Mucosa of rectum (tissue), 2 donors: ENCODE data around the gene HMGCS1.
"Not testable (repeated sequence)": the region's sequence is repeated elsewhere in the genome, so short reads cannot be mapped to it uniquely, and the experiment has no call there.

ENCODE experiments used
- H3K27ac ChIP-seq, 2 donors: one replicate each; pipeline ENCODE4 v1.7.0; 2013; ENCODE audit warnings: inconsistent platforms in 2 of 2, low read depth in 2 of 2, low read length in 2 of 2
- H3K27me3 ChIP-seq, 2 donors: one replicate each; pipeline ENCODE4 v1.7.0; 2013; ENCODE audit warnings: low read length in 2 of 2; ENCODE audit not compliant: control insufficient read depth in 2 of 2, insufficient read depth in 2 of 2
- H3K36me3 ChIP-seq, 2 donors: one replicate each; pipeline ENCODE4 v1.7.0; 2013; ENCODE audit warnings: low read length in 2 of 2; ENCODE audit not compliant: control insufficient read depth in 2 of 2, insufficient read depth in 2 of 2
- H3K4me1 ChIP-seq, 2 donors: one replicate each; pipeline ENCODE4 v1.7.0; 2013; ENCODE audit warnings: low read length in 2 of 2, mild to moderate bottlenecking in 1 of 2; ENCODE audit not compliant: control insufficient read depth in 2 of 2, insufficient read depth in 2 of 2
- H3K4me3 ChIP-seq, 2 donors: one replicate each; pipeline ENCODE4 v1.7.0; 2013; ENCODE audit warnings: low read length in 2 of 2
- H3K9ac ChIP-seq, 2 donors: one replicate each; pipeline ENCODE4 v1.7.0; 2013; ENCODE audit warnings: low read length in 2 of 2, low read depth in 1 of 2, mild to moderate bottlenecking in 1 of 2
- H3K9me3 ChIP-seq, 2 donors: one replicate each; pipeline ENCODE4 v1.7.0; 2013; ENCODE audit warnings: low read length in 2 of 2; ENCODE audit not compliant: control insufficient read depth in 2 of 2
- donor health status: healthy.
- donor health status: Normal muscosa, but diverticular disease.

Gene HMGCS1

DNA sequence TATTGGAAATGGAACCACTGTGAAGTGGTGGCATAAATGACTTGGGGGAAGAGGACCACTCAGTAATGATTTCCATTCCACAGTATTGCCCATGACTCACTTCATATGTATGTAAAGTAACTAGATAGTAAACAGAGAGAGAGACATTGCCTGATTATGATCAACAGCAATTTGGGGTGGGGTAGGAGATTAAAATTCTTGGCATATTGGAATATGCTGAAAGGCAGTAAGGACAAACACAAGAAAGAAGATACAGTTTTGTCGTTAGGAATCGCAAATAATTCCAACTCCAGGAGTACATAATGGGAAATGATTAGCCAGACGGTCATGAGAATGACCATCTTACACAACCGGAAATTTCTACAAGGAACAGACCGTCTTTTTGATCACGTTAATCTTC, 1.5 kb upstream of the HMGCS1 start:
- Histone ChIP-seq H3K9me3 (no peaks in the 10 kb centered on the region), H3K27me3 (no peaks in the 10 kb centered on the region), H3K9ac (no peak overlapping the region), H3K4me1 (peaks cover 14 to 16% of the 10 kb centered on the region in 2 donors), H3K27ac (no peak overlapping the region), H3K4me3 (no peak overlapping the region), H3K36me3 (no peaks in the 10 kb centered on the region)

DNA sequence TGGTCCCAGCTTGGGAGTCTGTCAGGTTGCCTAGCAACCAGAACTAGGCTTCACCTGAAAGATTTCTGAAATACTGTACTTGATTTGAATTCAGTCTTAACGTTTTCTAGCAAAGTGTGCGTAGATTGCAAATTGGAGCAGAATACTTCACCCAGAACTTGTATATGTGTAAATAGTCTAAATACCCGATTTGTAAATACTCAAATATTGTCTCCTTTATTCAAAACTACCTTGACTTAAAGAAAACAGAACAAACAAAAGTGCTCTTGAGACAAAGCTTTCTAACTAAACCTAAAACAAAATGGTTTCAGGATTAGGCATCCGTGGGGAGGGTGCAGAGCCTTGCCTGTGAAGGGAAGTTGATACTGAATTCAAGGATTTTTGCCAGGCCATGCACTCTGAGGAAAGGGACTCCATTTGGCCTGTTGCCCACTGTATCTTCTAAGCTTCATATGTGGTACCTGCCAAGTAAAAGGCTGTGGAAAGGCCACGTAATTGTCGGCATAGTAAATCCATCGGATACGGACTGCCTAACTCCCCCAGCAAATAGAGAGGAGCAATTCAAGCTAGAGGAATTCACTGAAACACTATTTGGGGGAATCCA, 744 bp upstream of the HMGCS1 start:
- Histone ChIP-seq H3K9me3 (no peaks in the 10 kb centered on the region), H3K9ac (peak overlapping the region; percentile 38 to 50), H3K27ac (peak overlapping the region; percentile 76 to 95), H3K4me3 (peak overlapping the region; percentile 65 to 89), H3K27me3 (no peaks in the 10 kb centered on the region), H3K4me1 (peaks cover 16 to 18% of the 10 kb centered on the region in 2 donors), H3K36me3 (no peaks in the 10 kb centered on the region)

DNA sequence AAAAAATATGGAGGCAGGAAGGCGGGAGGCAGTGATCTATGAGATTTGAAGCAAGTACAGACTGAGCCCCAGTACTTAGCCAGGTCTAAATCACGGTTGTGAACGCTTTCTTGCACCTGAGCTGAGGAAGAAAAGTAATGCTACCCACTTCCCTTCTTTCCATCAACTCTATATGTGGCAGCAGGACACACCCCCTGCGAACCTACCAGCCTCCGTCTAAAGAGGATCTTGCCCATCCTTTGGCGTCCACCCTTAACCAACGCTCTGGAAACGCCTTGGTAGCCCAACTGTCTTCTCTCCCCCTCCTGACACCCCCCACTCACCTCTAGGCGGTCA, 545 bp downstream of the HMGCS1 start:
- H3K27me3 ChIP-seq: no peaks in the 10 kb centered on the region
- peak overlapping the region; percentile 92 to 95 for H3K9ac ChIP-seq
- H3K36me3 ChIP-seq: peaks cover 0 to 3% of the 10 kb centered on the region in 2 donors
- H3K4me1 ChIP-seq: peaks cover 16 to 18% of the 10 kb centered on the region in 2 donors
- peak overlapping the region; percentile 95 to 97 for H3K27ac ChIP-seq
- H3K4me3 ChIP-seq: peak overlapping the region; percentile 95 to 99
- no peaks in the 10 kb centered on the region for H3K9me3 ChIP-seq

DNA sequence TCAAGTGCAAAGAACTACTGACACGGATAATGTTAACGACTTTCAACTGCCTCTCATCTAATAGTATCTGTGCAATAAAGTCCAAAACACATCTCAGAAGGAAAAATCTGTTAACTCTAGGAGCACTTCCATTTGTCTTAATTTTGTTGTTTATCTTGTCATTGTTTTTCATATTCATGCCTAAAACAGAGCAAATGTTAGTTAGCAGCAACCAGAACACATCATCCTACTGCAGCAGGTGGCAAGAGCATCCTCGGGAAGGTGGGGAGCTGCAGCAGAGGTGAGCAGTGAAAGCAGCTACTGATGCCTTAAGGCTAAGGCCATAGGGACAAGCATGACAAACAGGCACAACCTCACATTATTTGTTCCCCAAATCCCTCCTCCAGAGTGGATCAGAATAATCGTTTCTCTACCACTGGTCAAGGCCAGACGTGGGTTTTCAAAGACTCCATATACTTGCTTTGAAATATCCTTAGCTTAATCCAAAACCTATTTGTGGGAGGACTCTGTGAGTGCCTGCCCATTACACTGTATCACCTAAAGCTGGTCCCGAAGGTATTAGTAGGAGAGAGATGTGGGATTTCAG, 1.0 kb downstream of the HMGCS1 start:
- H3K36me3 ChIP-seq: peaks cover 0 to 4% of the 10 kb centered on the region in 2 donors
- peak overlapping the region; percentile 95 to 97 for H3K27ac ChIP-seq
- H3K27me3 ChIP-seq: no peaks in the 10 kb centered on the region
- peak overlapping the region; percentile 95 to 99 for H3K4me3 ChIP-seq
- H3K9ac ChIP-seq: peak overlapping the region; percentile 92 to 95
- no peaks in the 10 kb centered on the region for H3K9me3 ChIP-seq
- H3K4me1 ChIP-seq: peaks cover 16 to 18% of the 10 kb centered on the region in 2 donors

DNA sequence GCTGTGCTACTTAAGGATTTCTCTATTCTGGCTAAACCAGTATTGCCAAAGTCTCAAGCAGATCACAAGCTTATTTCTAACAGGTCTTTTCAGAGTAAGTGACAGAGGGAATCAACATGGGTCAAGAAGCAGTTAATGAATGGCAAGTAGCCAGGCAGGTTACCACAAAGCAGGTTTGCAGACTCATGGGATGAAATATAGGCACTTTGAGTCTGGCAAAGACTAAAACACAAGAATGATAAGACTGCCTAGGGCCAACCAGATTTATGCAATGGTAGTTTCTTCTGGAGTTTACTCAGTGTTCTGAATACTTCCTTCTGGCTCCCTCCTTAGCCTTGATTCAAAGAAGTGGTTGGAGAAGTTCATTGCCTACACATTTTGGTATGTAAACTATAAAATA, 3.6 kb downstream of the HMGCS1 start:
- Histone ChIP-seq H3K4me3 (no peak overlapping the region), H3K4me1 (peaks cover 16 to 18% of the 10 kb centered on the region in 2 donors)

DNA sequence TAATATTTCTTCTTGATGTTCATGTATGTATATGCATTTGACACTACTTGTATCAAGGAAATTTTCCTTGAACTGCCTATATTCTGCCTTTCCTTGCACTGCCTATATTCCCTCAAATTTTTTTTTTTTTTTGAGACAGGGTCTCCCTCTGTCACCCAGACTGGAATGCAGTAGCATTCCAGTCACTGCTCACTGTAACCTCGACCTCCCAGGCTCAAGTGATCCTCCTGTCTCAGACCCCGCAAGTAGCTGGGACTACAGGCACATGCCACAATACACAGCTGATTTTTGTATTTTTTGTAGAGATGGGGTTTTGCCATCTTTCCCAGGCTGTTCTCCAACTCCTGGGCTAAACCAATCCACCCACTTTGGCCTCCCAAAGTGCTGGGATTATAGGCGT, 4.1 kb downstream of the HMGCS1 start:
- Histone ChIP-seq H3K36me3 (peaks cover 0 to 4% of the 10 kb centered on the region in 2 donors), H3K27ac (no peak overlapping the region), H3K27me3 (no peaks in the 10 kb centered on the region), H3K9ac (no peak overlapping the region), H3K4me3 (no peak overlapping the region), H3K9me3 (no peaks in the 10 kb centered on the region), H3K4me1 (peaks cover 16 to 18% of the 10 kb centered on the region in 2 donors)

More for the DNA sequence above, 3.6 kb downstream of the HMGCS1 start:
- H3K9ac ChIP-seq: no peak overlapping the region
- no peaks in the 10 kb centered on the region for H3K9me3 ChIP-seq
- peaks cover 0 to 4% of the 10 kb centered on the region in 2 donors for H3K36me3 ChIP-seq
- H3K27me3 ChIP-seq: no peaks in the 10 kb centered on the region
- no peak overlapping the region for H3K27ac ChIP-seq

DNA sequence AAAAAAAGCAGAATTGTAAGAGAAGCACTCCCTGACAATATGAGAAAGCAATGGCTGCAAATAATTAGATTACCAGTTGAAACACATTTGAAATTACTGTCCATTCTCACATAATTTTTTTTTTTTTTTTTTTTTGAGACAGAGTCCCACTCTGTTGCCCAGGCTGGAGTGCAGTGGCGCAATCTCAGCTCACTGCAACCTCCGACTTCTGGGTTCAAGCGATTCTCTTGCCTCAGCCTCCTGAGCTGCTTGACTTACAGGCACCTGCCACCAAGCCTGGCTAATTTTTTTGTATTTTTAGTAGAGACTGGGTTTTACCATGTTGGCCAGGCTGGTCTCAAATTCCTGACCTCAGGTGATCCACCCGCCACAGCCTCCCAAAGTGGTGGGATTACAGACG, 6.3 kb downstream of the HMGCS1 start:
- H3K27ac ChIP-seq: not testable (repeated sequence)

DNA sequence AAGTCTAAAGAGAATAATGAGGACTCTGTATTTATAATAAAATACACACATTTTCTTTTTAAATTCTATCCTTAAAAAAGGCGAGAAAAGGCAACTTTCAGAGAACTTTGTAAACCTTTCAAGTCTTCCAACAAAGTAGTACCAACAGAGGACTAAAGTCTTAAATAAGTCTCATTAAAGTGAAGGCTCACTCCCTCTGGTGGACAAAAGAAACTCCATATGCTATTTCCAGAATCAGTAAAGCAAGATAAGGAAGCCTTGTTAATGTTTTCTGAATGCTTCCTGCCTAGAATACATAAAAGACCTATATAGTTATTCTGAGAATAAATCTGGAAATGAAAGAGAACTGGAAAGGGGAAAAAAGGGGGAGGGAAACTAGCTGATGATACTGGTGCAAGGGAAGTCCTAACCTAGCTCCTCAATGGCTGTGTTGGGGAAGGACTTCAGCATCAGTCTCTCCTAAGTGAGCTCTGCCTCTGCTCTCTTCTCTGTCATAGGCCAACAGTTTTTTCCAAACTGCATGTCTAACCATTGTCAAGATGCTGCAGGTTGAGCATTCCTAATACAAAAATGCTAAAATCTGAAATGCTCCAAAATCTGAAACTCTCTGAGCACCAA, 7.2 kb downstream of the HMGCS1 start:
- Histone ChIP-seq H3K27me3 (no peaks in the 10 kb centered on the region), H3K27ac (no peak overlapping the region)

More for the DNA sequence above, 6.3 kb downstream of the HMGCS1 start:
- not testable (repeated sequence) for H3K9ac ChIP-seq, H3K36me3 ChIP-seq, H3K27me3 ChIP-seq, H3K4me1 ChIP-seq, H3K9me3 ChIP-seq, H3K4me3 ChIP-seq

DNA sequence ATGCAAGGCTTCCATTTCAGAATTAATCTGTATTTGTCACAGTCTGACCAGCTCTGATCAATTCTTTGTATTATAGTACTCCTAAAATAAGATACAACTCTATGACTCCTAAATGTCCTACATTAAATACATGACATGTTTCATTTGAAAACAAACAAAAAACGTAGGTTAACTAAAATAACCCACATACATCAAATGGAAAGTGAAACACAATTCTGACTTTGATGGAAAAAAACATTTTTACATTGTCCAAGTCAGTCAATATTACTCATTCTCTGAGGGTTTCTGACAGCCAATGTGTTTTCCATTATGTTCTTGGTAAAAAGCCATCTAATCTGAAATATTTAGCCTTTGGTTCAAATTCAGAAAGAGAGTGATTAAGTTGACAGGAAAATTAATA, 8.7 kb downstream of the HMGCS1 start:
- H3K36me3 ChIP-seq: peaks cover 0 to 7% of the 10 kb centered on the region in 2 donors
- no peak overlapping the region for H3K4me3 ChIP-seq
- no peaks in the 10 kb centered on the region for H3K27me3 ChIP-seq
- no peaks in the 10 kb centered on the region for H3K9me3 ChIP-seq
- H3K9ac ChIP-seq: no peak overlapping the region
- H3K4me1 ChIP-seq: peaks cover 0 to 2% of the 10 kb centered on the region in 2 donors
- H3K27ac ChIP-seq: no peak overlapping the region

More for the DNA sequence above, 7.2 kb downstream of the HMGCS1 start:
- H3K4me3 ChIP-seq: no peak overlapping the region
- H3K9me3 ChIP-seq: no peaks in the 10 kb centered on the region
- peaks cover 0 to 7% of the 10 kb centered on the region in 2 donors for H3K36me3 ChIP-seq
- H3K4me1 ChIP-seq: peaks cover 2 to 5% of the 10 kb centered on the region in 2 donors
- no peak overlapping the region for H3K9ac ChIP-seq

DNA sequence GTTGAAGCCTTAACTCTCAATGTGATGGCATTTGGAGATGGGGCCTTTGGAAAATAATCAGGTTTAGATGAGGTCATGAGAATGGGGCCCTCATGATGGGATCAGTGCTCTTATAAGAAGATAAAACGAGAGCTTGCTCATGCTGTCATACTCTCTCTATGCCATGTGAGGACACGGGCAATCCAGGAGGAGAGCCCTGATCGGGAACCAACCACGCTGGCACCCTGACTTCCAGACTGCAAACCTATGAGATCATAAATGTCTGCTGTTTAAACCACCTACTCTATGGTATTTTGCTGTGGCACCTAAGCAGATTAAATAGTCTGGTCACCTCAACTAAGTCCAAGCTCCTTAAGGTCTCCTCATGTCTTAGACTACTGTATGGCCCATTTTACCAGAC, 10.0 kb downstream of the HMGCS1 start:
- H3K4me1 ChIP-seq: no peaks in the 10 kb centered on the region
- H3K9me3 ChIP-seq: no peaks in the 10 kb centered on the region
- no peak overlapping the region for H3K9ac ChIP-seq
- H3K36me3 ChIP-seq: peaks cover 6 to 12% of the 10 kb centered on the region in 2 donors
- no peaks in the 10 kb centered on the region for H3K27me3 ChIP-seq
- no peak overlapping the region for H3K27ac ChIP-seq
- H3K4me3 ChIP-seq: no peak overlapping the region
